Sigmoid colon (tissue), 7 donors: ENCODE results near the gene FMNL2. TPM values are rescaled to one million over a fixed set of nuclear protein-coding genes. Genes with fewer than 3 reads are reported as not detected.
A peak's percentile ranks its signal among the peaks of the same experiment; 100 is the strongest.

Experiments used
- DNase-seq: peaks from one replicate; pipeline ENCODE4 v3.0.0-alpha.2; 2019
- H3K27ac ChIP-seq, 4 donors: fragments of 200-600 bp; sonication (generic); one replicate each; pipeline ENCODE4 v1.5.1; 2016 to 2019; ENCODE audit warnings: mild to moderate bottlenecking in 1 of 4
- H3K27me3 ChIP-seq, 3 donors: fragments of 200-600 bp; sonication (generic); one replicate each; pipeline ENCODE4 v1.5.1; 2019; ENCODE audit warnings: mild to moderate bottlenecking in 1 of 3
- H3K36me3 ChIP-seq, 4 donors: fragments of 200-600 bp; sonication (generic); one replicate each; pipeline ENCODE4 v1.5.1; 2016 to 2019
- H3K4me1 ChIP-seq, 4 donors: fragments of 200-600 bp; sonication (generic); one replicate each; pipeline ENCODE4 v1.5.1; 2017 to 2019
- H3K4me3 ChIP-seq, 4 donors: fragments of 200-600 bp; sonication (generic); one replicate each; pipeline ENCODE4 v1.5.1; 2017 to 2019; ENCODE audit warnings: mild to moderate bottlenecking in 2 of 4, moderate library complexity in 1 of 4
- H3K9me3 ChIP-seq, 4 donors: fragments of 200-600 bp in 3 of 4; sonication (generic) in 3 of 4; one replicate each; pipeline versions ENCODE4 v1.5.1 to v1.6.1; 2013 to 2019
- CTCF ChIP-seq, 4 experiments: fragments of 450-650 bp in 3 of 4; fragments of 200-600 bp in 1 of 4; IDR thresholded peaks; one replicate each; pipeline ENCODE4 v1.5.1; 2016 to 2019; ENCODE audit warnings: antibody characterized with exemption in 4 of 4, mild to moderate bottlenecking in 3 of 4, moderate library complexity in 2 of 4
- EP300 ChIP-seq, 4 donors: sonication (generic); formaldehyde crosslinking; IDR thresholded peaks; one replicate each; pipeline ENCODE4 v1.6.1; 2017; ENCODE audit warnings: antibody characterized with exemption in 4 of 4
- POLR2A ChIP-seq, 2 donors: fragments of 450-650 bp; IDR thresholded peaks; one replicate each; pipeline ENCODE4 v1.6.1; 2016; ENCODE audit warnings: antibody characterized with exemption in 2 of 2, mild to moderate bottlenecking in 2 of 2, moderate library complexity in 2 of 2
- POLR2AphosphoS5 ChIP-seq, 4 donors: sonication (generic); formaldehyde crosslinking; IDR thresholded peaks; one replicate each; pipeline ENCODE4 v1.6.1; 2017; ENCODE audit warnings: antibody characterized with exemption in 4 of 4
- WGBS, 2 donors: extraction: QIAGEN DNeasy Blood & Tissue Kit; methylation state at CpG; one replicate each; pipeline ENCODE4 v1.1.7; 2013; 5-methylcytosine and 5-hydroxymethylcytosine counted together
- intact Hi-C: fragments of 100-400 bp; cut with DNase I; formaldehyde crosslinking; loops from one replicate; pipeline ENCODE4 v1.15.1; 2023
- polyA plus RNA-seq, 3 donors: library from polyadenylated mRNA; stranded (reverse); fragments of 200-250 nt; gene quantifications; one replicate each; pipeline ENCODE4 v1.2.3, GENCODE V29; 2013
- total RNA-seq, 4 donors: library from RNA; depleted of rRNA; stranded (reverse); fragments of >200 nt; gene quantifications; one replicate each; pipeline ENCODE4 v1.1.0, GENCODE V29; 2016
- donor health status: healthy with polysubstance abuse.
- donor health status: Bipolar disorder and iron deficiency.
- donor health status: healthy.

Gene FMNL2
- total and polyA plus RNA-seq, 7 donors: 9.4 to 30.5 (median 17.8) TPM

- Histone ChIP-seq H3K9me3 (no peaks in the 10 kb centered on the region), H3K27me3 (no peaks in the 10 kb centered on the region), H3K4me1 (peaks cover 0 to 13% (median 10%) of the 10 kb centered on the region in 4 donors), H3K36me3 (no peaks in the 10 kb centered on the region), H3K4me3 (no peak overlapping the region), H3K27ac (no peak overlapping the region)
- WGBS, 2 donors: 84 to 92% methylated on average over 3 of the region's 3 CpGs
- DNase-seq: no peak
- intact Hi-C loops: no loop called here
- TF ChIP-seq EP300 (IDR thresholded peaks at IDR 0.05) (no peak), CTCF (IDR thresholded peaks at IDR 0.05) (no peak), POLR2A (IDR thresholded peaks at IDR 0.05) (no peak), POLR2AphosphoS5 (IDR thresholded peaks at IDR 0.05) (no peak)
Measured at GRCh38 chr2:152584301-152584700, 249.3 kb downstream of the FMNL2 start.

DNA sequence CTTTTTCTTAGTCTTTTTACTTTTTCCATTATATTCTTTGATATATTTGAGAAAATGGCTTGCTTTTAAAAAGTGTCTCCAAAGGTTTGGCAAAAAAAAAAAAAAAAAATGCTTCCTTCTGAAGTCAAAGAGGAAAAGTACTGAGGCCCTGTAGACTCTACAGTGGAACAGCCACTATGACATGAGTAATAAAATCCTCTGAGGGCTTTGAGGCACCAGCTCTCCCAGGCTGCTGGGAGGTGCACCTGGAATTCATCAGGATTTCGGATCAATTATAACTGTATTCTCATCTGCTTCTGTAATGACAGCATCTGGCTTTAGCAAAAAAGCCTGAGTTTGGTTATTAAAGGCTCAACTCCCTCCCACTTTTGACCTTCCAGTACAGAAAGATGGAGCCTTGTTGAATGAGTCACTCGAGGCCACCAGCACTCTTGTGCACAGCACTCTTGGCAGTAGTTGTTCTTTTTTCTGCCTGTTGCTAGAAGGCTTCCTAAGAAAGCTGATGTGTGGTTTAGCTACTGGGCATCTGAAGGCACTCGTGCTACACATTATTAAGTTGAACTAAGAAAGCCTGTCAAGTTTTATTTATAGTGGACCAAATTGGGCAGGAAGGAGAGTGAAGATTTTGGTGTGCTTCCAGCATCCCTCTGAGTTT is 251.0 kb downstream of the FMNL2 start:
- peaks cover 0 to 13% (median 10%) of the 10 kb centered on the region in 4 donors for H3K4me1 ChIP-seq
- no peaks in the 10 kb centered on the region for H3K36me3 ChIP-seq
- H3K4me3 ChIP-seq: no peak overlapping the region
- DNase-seq: no peak
- H3K27me3 ChIP-seq: no peaks in the 10 kb centered on the region
- intact Hi-C loops: no loop called here
- WGBS, 2 donors: 59 to 78% methylated on average over 3 of the region's 3 CpGs
- no peak for TF ChIP-seq CTCF (IDR thresholded peaks at IDR 0.05)
- peak in 1 of 4 donors; percentile 6 for TF ChIP-seq POLR2AphosphoS5 (IDR thresholded peaks at IDR 0.05)
- H3K9me3 ChIP-seq: no peaks in the 10 kb centered on the region
- peak overlapping the region in 1 of 4 donors; percentile 11 for H3K27ac ChIP-seq

GRCh38 chr2:152587187-152587947 is 252.4 kb downstream of the FMNL2 start:
- peaks cover 0 to 13% (median 10%) of the 10 kb centered on the region in 4 donors for H3K4me1 ChIP-seq
- intact Hi-C loops: no loop called here

GRCh38 chr2:152588998-152589397 is 254.0 kb downstream of the FMNL2 start:
- H3K36me3 ChIP-seq: no peaks in the 10 kb centered on the region
- H3K27me3 ChIP-seq: no peaks in the 10 kb centered on the region
- intact Hi-C loops: no loop called here
- TF ChIP-seq POLR2AphosphoS5 (IDR thresholded peaks at IDR 0.05) (no peak), EP300 (IDR thresholded peaks at IDR 0.05) (no peak), POLR2A (IDR thresholded peaks at IDR 0.05) (no peak), CTCF (IDR thresholded peaks at IDR 0.05) (no peak)
- WGBS, 2 donors: 77 to 91% methylated on average over 6 of the region's 6 CpGs
- peaks cover 0 to 13% (median 10%) of the 10 kb centered on the region in 4 donors for H3K4me1 ChIP-seq
- no peak overlapping the region for H3K4me3 ChIP-seq
- DNase-seq: no peak
- no peak overlapping the region for H3K27ac ChIP-seq
- H3K9me3 ChIP-seq: no peaks in the 10 kb centered on the region

More at GRCh38 chr2:152587187-152587947, 252.4 kb downstream of the FMNL2 start:
- Histone ChIP-seq H3K4me3 (no peak overlapping the region), H3K27ac (no peak overlapping the region), H3K9me3 (no peaks in the 10 kb centered on the region), H3K27me3 (no peaks in the 10 kb centered on the region), H3K36me3 (no peaks in the 10 kb centered on the region)
- WGBS, 2 donors: 90% methylated on average over 7 of the region's 7 CpGs
- TF ChIP-seq EP300 (IDR thresholded peaks at IDR 0.05): no peak
- no peak for TF ChIP-seq POLR2AphosphoS5 (IDR thresholded peaks at IDR 0.05)
- no peak for TF ChIP-seq CTCF (IDR thresholded peaks at IDR 0.05)
- TF ChIP-seq POLR2A (IDR thresholded peaks at IDR 0.05): no peak
- no peak for DNase-seq
